DOHH2 (cell line): Measurements from ENCODE around the gene GGN.

Experiments
- CTCF ChIP-seq: fragments of 200-600 bp; sonication (generic); IDR thresholded peaks from one replicate; pipeline ENCODE4 v1.5.1; 2014; ENCODE audit warnings: antibody characterized with exemption, mild to moderate bottlenecking, low read depth, low read length; ENCODE audit not compliant: poor library complexity, severe bottlenecking
- EZH2phosphoT487 ChIP-seq: fragments of 200-600 bp; sonication (generic); IDR thresholded peaks from 2 replicates; pipeline ENCODE4 v1.6.1; 2017; ENCODE audit warnings: borderline replicate concordance, mild to moderate bottlenecking, antibody characterized with exemption, low read length, moderate library complexity, mixed read lengths

DNA sequence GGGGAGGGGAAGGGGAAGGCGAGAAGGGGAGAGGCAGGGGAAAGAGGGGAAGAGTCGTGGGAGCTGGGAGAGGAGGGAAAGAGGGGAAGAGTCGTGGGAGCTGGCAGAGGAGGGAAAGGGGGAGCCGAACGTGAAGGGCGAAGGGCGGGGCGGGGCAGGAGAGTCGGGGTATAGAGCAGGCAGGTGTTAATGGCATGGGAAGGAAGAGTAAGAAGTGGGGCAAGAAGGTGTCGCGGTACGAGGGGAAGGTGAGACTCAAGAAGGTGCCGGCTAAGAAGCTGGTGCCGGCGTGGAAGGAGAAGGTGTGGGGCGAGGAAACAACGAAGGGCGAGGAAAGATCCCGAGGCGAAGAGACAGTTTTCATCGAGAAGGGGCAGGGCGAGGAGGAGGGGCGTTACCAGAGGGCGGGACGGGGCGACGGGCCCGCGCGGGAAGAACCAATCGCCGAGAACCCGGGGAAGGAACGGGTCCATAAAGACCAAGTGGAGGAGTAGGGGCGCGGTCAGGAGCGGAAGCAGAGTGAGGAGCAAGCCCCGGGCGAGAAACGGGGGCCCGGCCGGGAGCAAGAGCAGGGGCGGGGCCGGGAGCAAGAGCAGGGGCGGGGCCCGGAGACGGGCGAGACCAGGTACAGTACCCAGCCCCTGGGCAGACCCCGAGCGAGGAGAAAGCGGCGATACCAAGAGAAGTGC lies 51.7 kb downstream of the GGN start:
- TF ChIP-seq CTCF (no peak), EZH2phosphoT487 (no peak)
